ENCODE results near the gene DCDC2.
"Not testable (repeated sequence)": the region's sequence is repeated elsewhere in the genome, so short reads cannot be mapped to it uniquely, and the experiment has no call there.

DNA sequence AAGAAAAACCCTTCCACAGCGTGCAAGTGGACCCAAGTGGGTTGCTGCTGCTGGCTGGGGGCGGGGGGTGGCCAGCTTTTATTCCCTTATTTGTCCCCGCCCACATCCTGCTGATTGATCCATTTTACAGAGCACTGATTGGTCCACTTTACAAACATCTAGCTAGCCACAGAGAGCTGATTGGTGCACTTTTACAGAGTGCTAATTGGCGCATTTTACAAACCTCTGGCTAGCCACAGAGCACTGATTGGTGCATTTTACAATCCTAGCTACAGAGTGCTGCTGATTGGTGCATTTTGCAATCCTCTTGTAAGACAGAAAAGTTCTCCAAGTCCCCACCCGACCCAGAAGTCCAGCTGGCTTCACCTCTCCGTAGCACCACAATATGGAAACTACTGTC, 99.6 kb downstream of the DCDC2 start:
- TF ChIP-seq, protein P1, sequence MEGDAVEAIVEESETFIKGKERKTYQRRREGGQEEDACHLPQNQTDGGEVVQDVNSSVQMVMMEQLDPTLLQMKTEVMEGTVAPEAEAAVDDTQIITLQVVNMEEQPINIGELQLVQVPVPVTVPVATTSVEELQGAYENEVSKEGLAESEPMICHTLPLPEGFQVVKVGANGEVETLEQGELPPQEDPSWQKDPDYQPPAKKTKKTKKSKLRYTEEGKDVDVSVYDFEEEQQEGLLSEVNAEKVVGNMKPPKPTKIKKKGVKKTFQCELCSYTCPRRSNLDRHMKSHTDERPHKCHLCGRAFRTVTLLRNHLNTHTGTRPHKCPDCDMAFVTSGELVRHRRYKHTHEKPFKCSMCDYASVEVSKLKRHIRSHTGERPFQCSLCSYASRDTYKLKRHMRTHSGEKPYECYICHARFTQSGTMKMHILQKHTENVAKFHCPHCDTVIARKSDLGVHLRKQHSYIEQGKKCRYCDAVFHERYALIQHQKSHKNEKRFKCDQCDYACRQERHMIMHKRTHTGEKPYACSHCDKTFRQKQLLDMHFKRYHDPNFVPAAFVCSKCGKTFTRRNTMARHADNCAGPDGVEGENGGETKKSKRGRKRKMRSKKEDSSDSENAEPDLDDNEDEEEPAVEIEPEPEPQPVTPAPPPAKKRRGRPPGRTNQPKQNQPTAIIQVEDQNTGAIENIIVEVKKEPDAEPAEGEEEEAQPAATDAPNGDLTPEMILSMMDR (IDR thresholded peaks at IDR 0.05; ENCODE audit: insufficient read depth, low read depth, low read length): not testable (repeated sequence)
- not testable (repeated sequence) for TF ChIP-seq EZH2 (IDR thresholded peaks at IDR 0.05; ENCODE audit: insufficient read depth, low read length)
